ENCODE data around the gene ADGRB2. TPM values are rescaled to one million over a fixed set of nuclear protein-coding genes. Genes with fewer than 3 reads are reported as not detected.

ADGRB2 gene
- total RNA-seq, 2 donors from 2014 or later = 14.4 to 19.1 TPM

GRCh38 chr1:31805318-31805717 is 41.2 kb upstream of the ADGRB2 start:
- TF ChIP-seq CTCF (IDR thresholded peaks at IDR 0.05) = no peak
- Histone ChIP-seq H3K36me3 (no peaks in the 10 kb centered on the region), H3K27me3 (no peaks in the 10 kb centered on the region), H3K4me3 (no peak overlapping the region), H3K9me3 (no peaks in the 10 kb centered on the region), H3K4me1 (no peaks in the 10 kb centered on the region), H3K27ac (no peak overlapping the region)
- no peak for DNase-seq (ENCODE audit: low spot score)

GRCh38 chr1:31804098-31804497 is 40.0 kb upstream of the ADGRB2 start:
- Histone ChIP-seq H3K4me1 (no peaks in the 10 kb centered on the region), H3K4me3 (no peak overlapping the region), H3K27ac (no peak overlapping the region), H3K36me3 (no peaks in the 10 kb centered on the region), H3K27me3 (no peaks in the 10 kb centered on the region), H3K9me3 (no peaks in the 10 kb centered on the region)
- no peak for TF ChIP-seq CTCF (IDR thresholded peaks at IDR 0.05)
- no peak for DNase-seq (ENCODE audit: low spot score)

- TF ChIP-seq CTCF (IDR thresholded peaks at IDR 0.05) = no peak
- no peaks in the 10 kb centered on the region for H3K27me3 ChIP-seq
- no peaks in the 10 kb centered on the region for H3K9me3 ChIP-seq
- H3K36me3 ChIP-seq = no peaks in the 10 kb centered on the region
- H3K4me3 ChIP-seq = no peak overlapping the region
- no peak for DNase-seq (ENCODE audit: low spot score)
- H3K4me1 ChIP-seq = no peaks in the 10 kb centered on the region
- H3K27ac ChIP-seq = no peak overlapping the region
These were observed 39.5 kb upstream of the ADGRB2 start for GRCh38 chr1:31803610-31804009.

- Histone ChIP-seq H3K27ac (no peak overlapping the region), H3K4me1 (no peaks in the 10 kb centered on the region), H3K9me3 (no peaks in the 10 kb centered on the region), H3K36me3 (no peaks in the 10 kb centered on the region), H3K27me3 (no peaks in the 10 kb centered on the region), H3K4me3 (peak overlapping the region in 1 of 2 donors; percentile 7)
- TF ChIP-seq CTCF (IDR thresholded peaks at IDR 0.05) = no peak
- peak; percentile 32 for DNase-seq (ENCODE audit: low spot score)
These were observed 38.3 kb upstream of the ADGRB2 start for GRCh38 chr1:31802190-31803150.

GRCh38 chr1:31801458-31801857 is 37.3 kb upstream of the ADGRB2 start:
- TF ChIP-seq CTCF (IDR thresholded peaks at IDR 0.05) = no peak
- H3K9me3 ChIP-seq = no peaks in the 10 kb centered on the region
- H3K27me3 ChIP-seq = no peaks in the 10 kb centered on the region
- no peak overlapping the region for H3K4me3 ChIP-seq
- DNase-seq (ENCODE audit: low spot score) = peak; percentile 52
- no peak overlapping the region for H3K27ac ChIP-seq
- no peaks in the 10 kb centered on the region for H3K36me3 ChIP-seq
- no peaks in the 10 kb centered on the region for H3K4me1 ChIP-seq

- no peak for TF ChIP-seq CTCF (IDR thresholded peaks at IDR 0.05)
- H3K4me3 ChIP-seq = no peak overlapping the region
- no peaks in the 10 kb centered on the region for H3K9me3 ChIP-seq
- no peaks in the 10 kb centered on the region for H3K4me1 ChIP-seq
- no peaks in the 10 kb centered on the region for H3K27me3 ChIP-seq
- H3K36me3 ChIP-seq = no peaks in the 10 kb centered on the region
- no peak for DNase-seq (ENCODE audit: low spot score)
- no peak overlapping the region for H3K27ac ChIP-seq
These were observed 36.5 kb upstream of the ADGRB2 start for GRCh38 chr1:31800674-31800967.
